Activated T-helper 2 cell treated with anti-CD3 and anti-CD28 coated beads, Interferon-gamma antibody, Interleukin-2, Interleukin-4, amounts not matched to agents 10 μg/mL and 5 μg/mL and 100 μg/mL, durations not matched to agents 14 hours and 24 hours and 36 hours (primary cell): ENCODE results near the gene LLGL2. TPM values are rescaled to one million over a fixed set of nuclear protein-coding genes. Genes with fewer than 3 reads are reported as not detected.
"Not testable (repeated sequence)": the region's sequence is repeated elsewhere in the genome, so short reads cannot be mapped to it uniquely, and the experiment has no call there.

Experiments used
- DNase-seq: peaks from one replicate; pipeline ENCODE4 v3.0.0; 2021; ENCODE audit warnings: low spot score
- H3K27ac Mint-ChIP-seq: one replicate; pipeline ENCODE4 v1.8.0; 2021; ENCODE audit warnings: mixed read lengths
- H3K27me3 Mint-ChIP-seq: one replicate; pipeline ENCODE4 v1.8.0; 2021; ENCODE audit warnings: low read depth, mixed read lengths
- H3K36me3 Mint-ChIP-seq: one replicate; pipeline ENCODE4 v1.8.0; 2021; ENCODE audit warnings: low read depth, mixed read lengths
- H3K4me1 Mint-ChIP-seq: one replicate; pipeline ENCODE4 v1.8.0; 2021; ENCODE audit warnings: low read depth, mixed read lengths
- H3K4me3 Mint-ChIP-seq: one replicate; pipeline ENCODE4 v1.8.0; 2021; ENCODE audit warnings: low read depth, mild to moderate bottlenecking, moderate library complexity, mixed read lengths
- H3K9me3 Mint-ChIP-seq: one replicate; pipeline ENCODE4 v1.8.0; 2021; ENCODE audit warnings: mixed read lengths
- intact Hi-C: fragments of 100-400 bp; cut with micrococcal nuclease; formaldehyde crosslinking; loops from one replicate; pipeline ENCODE4 v1.15.1; 2023
- total RNA-seq: library from RNA; stranded (reverse); gene quantifications from 2 replicates; pipeline ENCODE4 v1.2.3, GENCODE V29; 2022

LLGL2 gene
- total RNA-seq, 1 donor from 2014 or later, result 13.5 TPM

- not testable (repeated sequence) for H3K27ac Mint-ChIP-seq, H3K4me3 Mint-ChIP-seq, DNase-seq, H3K36me3 Mint-ChIP-seq, H3K9me3 Mint-ChIP-seq
- intact Hi-C loops, result loop anchor here (10.0 kb wide), 1 partner anchor 318 kb away; the partner anchor contains the start of genes GGA3 and MRPS7
- H3K27me3 Mint-ChIP-seq, result peaks cover 26% of the 10 kb centered on the region
- H3K4me1 Mint-ChIP-seq, result peaks cover 11% of the 10 kb centered on the region
Measured at GRCh38 chr17:75583197-75583596, 57.7 kb downstream of the LLGL2 start.

- no peak overlapping the region for H3K27ac Mint-ChIP-seq
- intact Hi-C loops, result loop anchor here (5.0 to 10.0 kb wide), 2 partner anchors 162 to 320 kb away; partner anchors contain the start of genes GGA3 and MRPS7
- no peak overlapping the region for H3K4me3 Mint-ChIP-seq
- no peak for DNase-seq
- no peaks in the 10 kb centered on the region for H3K36me3 Mint-ChIP-seq
- peaks cover 26% of the 10 kb centered on the region for H3K27me3 Mint-ChIP-seq
- H3K4me1 Mint-ChIP-seq, result peaks cover 11% of the 10 kb centered on the region
- H3K9me3 Mint-ChIP-seq, result no peaks in the 10 kb centered on the region
Measured at GRCh38 chr17:75584849-75585175, 59.3 kb downstream of the LLGL2 start.

DNA sequence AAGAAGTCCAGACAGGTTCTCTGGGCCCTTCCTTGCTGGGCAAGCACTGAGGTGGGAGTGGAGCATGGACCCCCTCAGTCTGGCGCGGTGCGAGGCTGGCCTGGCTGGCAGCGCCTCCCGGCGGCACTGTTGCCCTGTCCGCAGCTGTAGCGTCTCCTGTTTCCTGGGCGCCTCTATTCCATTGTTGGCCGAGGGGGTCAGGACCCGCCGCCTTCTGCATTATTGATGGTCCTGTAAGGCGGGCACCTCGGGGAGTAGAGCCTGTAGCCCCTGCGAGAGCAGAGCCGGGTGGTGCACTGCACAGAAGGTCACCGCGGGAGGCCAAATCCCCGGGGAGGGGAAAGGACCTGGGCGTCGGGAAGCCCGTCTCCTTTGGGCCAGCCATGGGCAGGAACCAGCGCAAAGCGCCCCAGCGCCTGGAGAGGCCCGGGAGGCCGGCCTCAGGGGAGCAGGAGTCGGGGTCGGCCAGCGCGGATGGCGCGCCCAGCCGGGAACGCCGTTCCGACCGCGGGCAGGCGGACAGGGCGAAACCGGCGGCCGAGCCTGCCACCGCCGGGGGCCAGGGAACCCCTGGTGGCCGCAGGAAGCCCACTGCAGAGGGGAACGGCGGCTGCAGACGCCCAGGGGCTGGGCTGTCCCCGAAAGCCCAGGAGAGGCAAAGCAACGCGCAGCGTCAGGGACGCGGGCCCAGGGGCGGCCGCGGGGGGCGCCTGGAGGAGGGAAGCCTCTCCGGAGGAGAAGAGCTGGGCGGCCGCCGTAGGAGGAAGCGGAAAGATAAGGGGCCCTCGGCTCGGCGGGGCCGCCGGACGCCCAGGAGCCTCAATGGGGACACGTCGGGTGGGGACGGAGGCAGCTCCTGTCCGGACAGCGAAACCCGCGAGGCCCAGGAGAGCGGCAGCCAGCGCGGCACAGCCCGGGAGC lies 62.4 kb downstream of the LLGL2 start, which contains the start of gene MYO15B:
Gene MYO15B (plus strand): TSS at position 126 of the 921 bp plus-strand sequence. CDS start 258 bp downstream, at position 384.
- Mint-ChIP-seq H3K9me3 (no peaks in the 10 kb centered on the region), H3K4me1 (peaks cover 2% of the 10 kb centered on the region), H3K27me3 (peaks cover 22% of the 10 kb centered on the region), H3K27ac (no peak within 1 kb of the TSS), H3K36me3 (no peaks in the 10 kb centered on the region), H3K4me3 (peak within 1 kb of the TSS; percentile 45)
- DNase-seq, result peak; percentile 44
- intact Hi-C loops, result loop anchor here (2.0 to 10.0 kb wide), 3 partner anchors 63 to 323 kb away; partner anchors contain the start of genes GGA3, LLGL2 and MRPS7

- DNase-seq, result no peak
- no peak overlapping the region for H3K27ac Mint-ChIP-seq
- H3K4me3 Mint-ChIP-seq, result peak overlapping the region; percentile 45
- no peaks in the 10 kb centered on the region for H3K9me3 Mint-ChIP-seq
- H3K36me3 Mint-ChIP-seq, result no peaks in the 10 kb centered on the region
- intact Hi-C loops, result loop anchor here (1.0 to 10.0 kb wide), 5 partner anchors 64 to 324 kb away; partner anchors contain the start of genes GGA3, LLGL2, MRPS7 and TSEN54
- peaks cover 22% of the 10 kb centered on the region for H3K27me3 Mint-ChIP-seq
- H3K4me1 Mint-ChIP-seq, result peaks cover 2% of the 10 kb centered on the region
Measured at GRCh38 chr17:75588596-75589011, 63.1 kb downstream of the LLGL2 start.

DNA sequence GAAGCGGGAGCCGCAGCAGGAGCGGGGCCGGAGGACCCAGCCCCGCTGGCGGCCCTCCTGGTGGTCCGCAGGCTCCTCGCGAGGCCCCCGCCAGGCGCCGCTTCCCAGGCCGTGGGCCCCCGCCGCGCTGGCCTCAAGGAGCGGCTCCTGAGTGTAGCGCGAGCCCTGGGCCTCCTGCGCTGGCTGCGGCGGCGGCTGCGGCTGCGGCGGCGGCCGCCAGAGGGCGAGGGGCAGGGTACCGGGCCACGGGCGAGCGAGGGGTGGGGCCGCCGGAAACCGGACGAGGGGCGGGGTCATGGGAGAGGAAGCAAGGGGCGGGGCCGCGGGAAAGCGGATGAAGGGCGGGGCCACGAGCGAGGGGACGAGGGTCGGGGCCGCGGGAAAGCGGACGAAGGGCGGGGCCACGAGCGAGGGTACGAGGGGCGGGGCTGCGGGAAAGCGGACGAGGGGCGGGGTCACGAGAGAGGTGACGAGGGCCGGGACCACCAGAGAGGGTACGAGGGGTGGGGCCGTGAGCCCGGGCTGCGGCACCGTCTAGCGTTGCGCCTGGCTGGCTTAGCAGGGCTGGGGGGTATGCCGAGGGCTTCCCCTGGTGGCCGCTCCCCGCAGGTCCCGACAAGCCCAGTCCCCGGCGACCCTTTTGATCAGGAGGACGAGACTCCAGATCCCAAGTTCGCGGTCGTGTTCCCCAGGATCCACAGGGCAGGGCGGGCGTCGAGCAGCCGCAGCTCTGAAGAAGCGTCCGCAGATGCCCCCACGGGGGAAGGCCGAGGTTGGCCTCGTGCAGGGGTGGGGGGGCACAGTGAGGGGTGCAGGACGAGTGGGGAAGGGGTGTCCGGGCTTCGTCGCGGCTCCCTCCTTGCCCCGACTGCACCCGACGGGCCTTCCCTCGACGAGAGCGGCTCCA lies 63.8 kb downstream of the LLGL2 start:
- DNase-seq, result peak; percentile 88
- H3K4me1 Mint-ChIP-seq, result peaks cover 2% of the 10 kb centered on the region
- intact Hi-C loops, result loop anchor here (1.0 to 10.0 kb wide), 5 partner anchors 64 to 324 kb away; partner anchors contain the start of genes GGA3, LLGL2, MRPS7 and TSEN54
- H3K27ac Mint-ChIP-seq, result no peak overlapping the region
- no peaks in the 10 kb centered on the region for H3K36me3 Mint-ChIP-seq
- peaks cover 22% of the 10 kb centered on the region for H3K27me3 Mint-ChIP-seq
- peak overlapping the region; percentile 72 for H3K4me3 Mint-ChIP-seq
- H3K9me3 Mint-ChIP-seq, result no peaks in the 10 kb centered on the region

- Mint-ChIP-seq H3K9me3 (no peaks in the 10 kb centered on the region), H3K27ac (no peak overlapping the region), H3K36me3 (no peaks in the 10 kb centered on the region), H3K27me3 (peaks cover 22% of the 10 kb centered on the region), H3K4me3 (peak overlapping the region; percentile 17), H3K4me1 (peaks cover 2% of the 10 kb centered on the region)
- DNase-seq, result no peak
- intact Hi-C loops, result loop anchor here (1.0 to 10.0 kb wide), 5 partner anchors 65 to 325 kb away; partner anchors contain the start of genes GGA3, LLGL2, MRPS7 and TSEN54
Measured at GRCh38 chr17:75589919-75590303, 64.4 kb downstream of the LLGL2 start.

DNA sequence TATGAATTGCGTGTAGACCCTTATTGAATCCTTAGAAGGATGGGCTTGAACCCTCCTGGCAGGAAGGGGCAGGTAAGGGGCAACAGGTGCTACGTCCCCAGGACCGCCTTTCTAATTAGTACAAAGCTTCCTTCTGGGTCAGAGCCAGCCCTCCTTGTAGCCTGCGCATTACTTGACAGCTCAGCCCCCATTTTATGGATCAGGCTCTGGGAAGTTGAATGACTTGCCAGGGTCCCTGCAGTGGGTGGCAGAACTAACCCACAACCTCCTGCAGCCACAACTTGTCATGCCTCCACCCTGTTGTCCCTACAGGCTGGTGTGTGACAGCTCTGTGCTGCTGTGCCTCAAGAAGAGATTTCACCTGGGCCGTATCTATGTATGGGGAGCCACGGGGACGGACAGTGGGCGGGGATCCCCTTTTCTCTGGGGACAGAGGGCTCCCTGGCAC lies 64.8 kb downstream of the LLGL2 start:
- Mint-ChIP-seq H3K4me1 (peaks cover 2% of the 10 kb centered on the region), H3K27ac (no peak overlapping the region), H3K4me3 (peak overlapping the region; percentile 17), H3K27me3 (peaks cover 19% of the 10 kb centered on the region), H3K9me3 (no peaks in the 10 kb centered on the region), H3K36me3 (no peaks in the 10 kb centered on the region)
- DNase-seq, result no peak
- intact Hi-C loops, result no loop called here

DNA sequence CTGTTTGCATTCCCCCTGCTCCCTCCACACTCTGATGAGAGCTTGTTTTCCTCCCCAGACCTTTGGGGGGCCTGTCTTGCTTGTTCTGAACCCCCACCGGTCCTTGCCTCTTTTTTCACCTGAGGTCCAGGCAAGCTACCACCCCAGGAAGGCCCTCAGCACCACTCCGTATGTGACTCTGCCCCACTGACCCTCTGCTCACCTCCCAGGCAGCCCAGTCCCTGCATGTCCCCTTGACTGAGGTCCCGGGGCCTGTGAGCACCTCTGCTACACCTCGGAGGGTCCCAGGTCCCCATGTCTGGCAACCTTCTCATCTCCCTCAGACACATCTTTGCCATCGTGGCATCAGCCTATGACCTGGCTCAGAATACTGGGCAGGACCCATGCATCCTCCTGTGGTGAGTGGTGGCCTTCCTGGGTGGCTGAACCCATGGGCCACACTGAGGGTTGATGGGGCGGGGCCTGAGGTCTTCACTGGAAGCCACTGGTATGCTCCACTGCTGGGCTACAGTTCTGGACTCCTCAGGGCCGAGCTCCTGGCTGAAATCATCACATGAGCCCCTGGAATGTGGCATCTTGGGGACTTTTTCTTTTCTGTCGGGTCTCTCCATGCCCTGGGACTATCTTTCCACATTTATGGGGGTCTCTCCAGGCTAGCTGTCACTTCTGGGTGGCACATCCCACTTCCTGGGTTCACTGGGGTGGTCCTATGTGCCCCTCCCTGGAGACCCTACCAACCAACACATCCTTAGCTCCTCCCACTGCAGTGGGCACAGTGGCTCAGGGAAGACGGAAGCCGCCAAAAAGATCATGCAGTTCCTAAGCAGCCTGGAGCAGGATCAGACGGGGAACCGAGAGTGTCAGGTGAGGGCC lies 65.6 kb downstream of the LLGL2 start:
- DNase-seq, result no peak
- Mint-ChIP-seq H3K36me3 (no peaks in the 10 kb centered on the region), H3K27me3 (peaks cover 12% of the 10 kb centered on the region), H3K27ac (no peak overlapping the region), H3K4me3 (peak overlapping the region; percentile 35), H3K9me3 (no peaks in the 10 kb centered on the region), H3K4me1 (peaks cover 2% of the 10 kb centered on the region)
- intact Hi-C loops, result no loop called here

GRCh38 chr17:75591722-75592302 lies 66.3 kb downstream of the LLGL2 start:
- Mint-ChIP-seq H3K4me1 (peaks cover 2% of the 10 kb centered on the region), H3K4me3 (no peak overlapping the region)

GRCh38 chr17:75592348-75593020 lies 67.0 kb downstream of the LLGL2 start:
- no peak overlapping the region for H3K27ac Mint-ChIP-seq
- H3K4me1 Mint-ChIP-seq, result no peaks in the 10 kb centered on the region
- H3K36me3 Mint-ChIP-seq, result no peaks in the 10 kb centered on the region
- H3K9me3 Mint-ChIP-seq, result no peaks in the 10 kb centered on the region
- DNase-seq, result no peak
- no peaks in the 10 kb centered on the region for H3K27me3 Mint-ChIP-seq
- no peak overlapping the region for H3K4me3 Mint-ChIP-seq
- intact Hi-C loops, result no loop called here

More at GRCh38 chr17:75591722-75592302, 66.3 kb downstream of the LLGL2 start:
- Mint-ChIP-seq H3K27me3 (peaks cover 6% of the 10 kb centered on the region), H3K27ac (no peak overlapping the region), H3K36me3 (no peaks in the 10 kb centered on the region), H3K9me3 (no peaks in the 10 kb centered on the region)
- intact Hi-C loops, result no loop called here
- DNase-seq, result no peak

DNA sequence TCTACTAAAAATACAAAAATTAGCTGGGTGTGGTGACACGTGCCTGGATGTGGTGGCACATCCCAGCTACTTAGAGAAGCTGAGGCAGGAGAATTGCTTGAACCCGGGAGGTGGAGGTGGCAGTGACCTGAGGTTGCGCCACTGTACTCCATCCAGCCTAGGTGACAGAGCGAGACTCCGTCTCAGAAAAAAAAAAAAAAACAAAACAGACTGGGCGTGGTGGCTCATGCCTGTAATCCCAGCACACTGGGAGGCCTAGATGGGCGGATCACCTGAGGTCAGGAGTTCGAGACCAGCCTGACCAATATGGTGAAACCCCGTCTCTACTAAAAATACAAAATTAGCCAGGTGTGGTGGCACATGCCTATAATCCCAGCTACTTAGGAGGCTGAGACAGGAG lies 67.9 kb downstream of the LLGL2 start:
- H3K4me1 Mint-ChIP-seq, result not testable (repeated sequence)

More for the DNA sequence above, 67.9 kb downstream of the LLGL2 start:
- intact Hi-C loops, H3K4me3 Mint-ChIP-seq, DNase-seq, H3K36me3 Mint-ChIP-seq, H3K27me3 Mint-ChIP-seq, H3K27ac Mint-ChIP-seq, H3K9me3 Mint-ChIP-seq: not testable (repeated sequence)
